SW480 (cell line): Measurements from ENCODE around the gene CRIP1.
A peak's percentile ranks its signal among the peaks of the same experiment; 100 is the strongest.

Experiments
- DNase-seq: peaks from one replicate; pipeline ENCODE4 v3.0.0-alpha.2; 2016; ENCODE audit warnings: low spot score

The CRIP1 gene

GRCh38 chr14:105486163-105486973, at the start of gene CRIP1:
Gene CRIP1, plus strand, starts transcription at chr14:105486886. Its CDS starts 374 bp downstream, at chr14:105487260.
- no peak for DNase-seq

- peak; percentile 75 for DNase-seq
Observed at GRCh38 chr14:105436891-105437722, 49.6 kb upstream of the CRIP1 start.

GRCh38 chr14:105437723-105438500, 48.8 kb upstream of the CRIP1 start:
- no peak for DNase-seq

- DNase-seq: no peak
Observed at GRCh38 chr14:105439179-105439578, 47.5 kb upstream of the CRIP1 start.

GRCh38 chr14:105439710-105440553, 46.8 kb upstream of the CRIP1 start:
- DNase-seq: no peak

GRCh38 chr14:105440554-105440900, 46.2 kb upstream of the CRIP1 start:
- no peak for DNase-seq

GRCh38 chr14:105440992-105441391, 45.7 kb upstream of the CRIP1 start:
- DNase-seq: no peak

GRCh38 chr14:105442125-105442524, 44.6 kb upstream of the CRIP1 start:
- DNase-seq: no peak

- DNase-seq: no peak
Observed at GRCh38 chr14:105442834-105443233, 43.9 kb upstream of the CRIP1 start.

- no peak for DNase-seq
Observed at GRCh38 chr14:105444859-105445258, 41.8 kb upstream of the CRIP1 start.

- no peak for DNase-seq
Observed at GRCh38 chr14:105445290-105445689, 41.4 kb upstream of the CRIP1 start.

GRCh38 chr14:105445901-105446845, 40.5 kb upstream of the CRIP1 start:
- DNase-seq: no peak

- DNase-seq: no peak
Observed at GRCh38 chr14:105446971-105447370, 39.7 kb upstream of the CRIP1 start.

- no peak for DNase-seq
Observed at GRCh38 chr14:105447651-105448640, 38.7 kb upstream of the CRIP1 start.

- no peak for DNase-seq
Observed at GRCh38 chr14:105448706-105449111, 38.0 kb upstream of the CRIP1 start.

GRCh38 chr14:105449276-105450122, 37.2 kb upstream of the CRIP1 start:
- DNase-seq: no peak

GRCh38 chr14:105450123-105450505, 36.6 kb upstream of the CRIP1 start:
- no peak for DNase-seq
